Neuronal stem cell (in vitro differentiated cells): ENCODE measurements around the gene TLE7.
A peak's percentile ranks its signal among the peaks of the same experiment; 100 is the strongest.

Source experiments
- DNase-seq: peaks from one replicate; pipeline ENCODE4 v3.0.0-alpha.2; 2013; ENCODE audit warnings: low spot score
- H2AFZ ChIP-seq: one replicate; pipeline ENCODE4 v1.6.1; 2013; ENCODE audit warnings: mild to moderate bottlenecking, low read length, inconsistent platforms
- H2AK5ac ChIP-seq: 2 replicates; pipeline ENCODE4 v1.6.1; 2013; ENCODE audit warnings: low read depth, mild to moderate bottlenecking, inconsistent platforms, low read length, moderate library complexity, mixed read lengths
- H2BK120ac ChIP-seq: 2 replicates; pipeline ENCODE4 v1.6.1; 2013; ENCODE audit warnings: low read depth, mild to moderate bottlenecking, inconsistent platforms, low read length, moderate library complexity, mixed read lengths
- H2BK12ac ChIP-seq: one replicate; pipeline ENCODE4 v1.6.1; 2013; ENCODE audit warnings: low read length, inconsistent platforms
- H2BK15ac ChIP-seq: 2 replicates; pipeline ENCODE4 v1.6.1; 2013; ENCODE audit warnings: mild to moderate bottlenecking, low read length, inconsistent platforms, mixed read lengths
- H2BK5ac ChIP-seq: one replicate; pipeline ENCODE4 v1.6.1; 2013; ENCODE audit warnings: inconsistent platforms, mild to moderate bottlenecking, low read length, moderate library complexity
- H3K14ac ChIP-seq: one replicate; pipeline ENCODE4 v1.6.1; 2013; ENCODE audit warnings: low read length, inconsistent platforms
- H3K18ac ChIP-seq: 2 replicates; pipeline ENCODE4 v1.6.1; 2013; ENCODE audit warnings: low read length, inconsistent platforms
- H3K23ac ChIP-seq: 2 replicates; pipeline ENCODE4 v1.6.1; 2013; ENCODE audit warnings: low read depth, mild to moderate bottlenecking, mixed read lengths, low read length, inconsistent platforms; ENCODE audit not compliant: poor library complexity
- H3K27ac ChIP-seq: replicated peaks from 3 replicates; pipeline ENCODE4 v1.5.1; 2013; ENCODE audit warnings: low read length, inconsistent platforms
- H3K27me3 ChIP-seq, 3 experiments: 2 replicates each; pipeline ENCODE4 v1.6.1; 2013; ENCODE audit warnings: low read length in 3 of 3, mild to moderate bottlenecking in 2 of 3, inconsistent platforms in 1 of 3, low read depth in 1 of 3, mixed read lengths in 1 of 3, moderate library complexity in 1 of 3; ENCODE audit not compliant: control insufficient read depth in 3 of 3, insufficient read depth in 3 of 3
- H3K36me3 ChIP-seq, 2 donors: replicated peaks in 1 of 2; 2 replicates each; pipeline ENCODE4 v1.6.1; 2013; ENCODE audit warnings: low read length in 2 of 2; ENCODE audit not compliant: control insufficient read depth in 2 of 2, insufficient read depth in 2 of 2
- H3K4ac ChIP-seq: 2 replicates; pipeline ENCODE4 v1.6.1; 2013; ENCODE audit warnings: inconsistent platforms, mild to moderate bottlenecking, low read length, moderate library complexity
- H3K4me1 ChIP-seq, 2 donors: 1 replicate in 1 of 2; 2 replicates in 1 of 2; pipeline ENCODE4 v1.6.1; 2013; ENCODE audit warnings: low read length in 2 of 2, low read depth in 1 of 2; ENCODE audit not compliant: control insufficient read depth in 2 of 2, insufficient read depth in 1 of 2
- H3K4me2 ChIP-seq: one replicate; pipeline ENCODE4 v1.6.1; 2013; ENCODE audit warnings: mild to moderate bottlenecking, low read length, inconsistent platforms; ENCODE audit not compliant: insufficient read depth, poor library complexity, severe bottlenecking
- H3K4me3 ChIP-seq, 2 donors: 2 replicates each; pipeline ENCODE4 v1.5.1; 2013; ENCODE audit warnings: low read length in 2 of 2, mild to moderate bottlenecking in 2 of 2, inconsistent platforms in 1 of 2, moderate library complexity in 1 of 2
- H3K79me1 ChIP-seq: one replicate; pipeline ENCODE4 v1.6.1; 2013; ENCODE audit warnings: low read depth, mild to moderate bottlenecking, inconsistent platforms, low read length, moderate library complexity
- H3K9ac ChIP-seq: one replicate; pipeline ENCODE4 v1.6.1; 2013; ENCODE audit warnings: mild to moderate bottlenecking, low read depth, low read length, inconsistent platforms; ENCODE audit not compliant: poor library complexity
- H3K9me3 ChIP-seq, 2 donors: replicated peaks in 1 of 2; 2 replicates each; pipeline versions ENCODE3 to v1.6.1; 2013; ENCODE audit warnings: low read length in 2 of 2, mild to moderate bottlenecking in 2 of 2, inconsistent platforms in 1 of 2, low read depth in 1 of 2, mixed read lengths in 1 of 2, moderate library complexity in 1 of 2; ENCODE audit not compliant: control insufficient read depth in 2 of 2, insufficient read depth in 1 of 2
- H4K8ac ChIP-seq: one replicate; pipeline ENCODE4 v1.6.1; 2013; ENCODE audit warnings: low read depth, mild to moderate bottlenecking, inconsistent platforms, low read length, moderate library complexity
- H4K91ac ChIP-seq: one replicate; pipeline ENCODE4 v1.6.1; 2013; ENCODE audit warnings: low read length, low read depth, mild to moderate bottlenecking, inconsistent platforms; ENCODE audit not compliant: poor library complexity
- WGBS, 2 donors: extraction: QIAGEN DNeasy Blood & Tissue Kit; methylation state at CpG; one replicate each; pipeline ENCODE4 v1.1.7; 2013; ENCODE audit warnings: missing lambda C conversion rate in 2 of 2, mixed read lengths in 1 of 2; ENCODE audit not compliant: insufficient read length in 2 of 2, insufficient replicate concordance in 1 of 2; ENCODE audit errors: extremely low coverage in 2 of 2; 5-methylcytosine and 5-hydroxymethylcytosine counted together

Gene TLE7

GRCh38 chr16:71389330-71389729 is 52.5 kb downstream of the TLE7 start:
- Histone ChIP-seq H2AK5ac (no peak overlapping the region), H3K79me1 (no peaks in the 10 kb centered on the region), H2BK120ac (no peak overlapping the region), H3K27me3 (peaks cover 0 to 8% (median 0%) of the 10 kb centered on the region in 3 experiments), H2AFZ (no peak overlapping the region), H3K27ac (no peak overlapping the region), H3K14ac (no peak overlapping the region), H3K36me3 (no peaks in the 10 kb centered on the region), H2BK5ac (no peak overlapping the region), H4K8ac (no peak overlapping the region), H3K23ac (no peak overlapping the region), H3K4me3 (no peak overlapping the region), H4K91ac (no peak overlapping the region), H3K9me3 (peaks cover 0 to 2% of the 10 kb centered on the region in 2 donors), H3K4ac (no peak overlapping the region), H3K4me2 (no peak overlapping the region), H3K18ac (no peak overlapping the region), H2BK12ac (no peak overlapping the region), H3K9ac (no peak overlapping the region), H2BK15ac (no peak overlapping the region), H3K4me1 (peaks cover 3 to 13% of the 10 kb centered on the region in 2 donors)
- WGBS, 2 donors, result no CpG with 5 or more reads among the region's 7 CpGs
- DNase-seq, result no peak

GRCh38 chr16:71387045-71387871 is 54.6 kb downstream of the TLE7 start:
- no peak overlapping the region for H2BK12ac ChIP-seq
- H2BK120ac ChIP-seq, result no peak overlapping the region
- H3K9ac ChIP-seq, result no peak overlapping the region
- H4K91ac ChIP-seq, result no peak overlapping the region
- no CpG with 5 or more reads among the region's 9 CpGs for WGBS, 2 donors
- H2AFZ ChIP-seq, result no peak overlapping the region
- no peaks in the 10 kb centered on the region for H3K36me3 ChIP-seq
- H4K8ac ChIP-seq, result no peak overlapping the region
- peaks cover 0 to 2% of the 10 kb centered on the region in 2 donors for H3K9me3 ChIP-seq
- no peak overlapping the region for H3K27ac ChIP-seq
- H3K18ac ChIP-seq, result peak overlapping the region; percentile 11
- H2BK5ac ChIP-seq, result no peak overlapping the region
- H3K79me1 ChIP-seq, result no peaks in the 10 kb centered on the region
- no peak overlapping the region for H3K4ac ChIP-seq
- H3K23ac ChIP-seq, result no peak overlapping the region
- H3K4me3 ChIP-seq, result no peak overlapping the region
- no peak for DNase-seq
- H3K14ac ChIP-seq, result no peak overlapping the region
- no peak overlapping the region for H2BK15ac ChIP-seq
- no peak overlapping the region for H2AK5ac ChIP-seq
- H3K27me3 ChIP-seq, result peaks cover 0 to 8% (median 0%) of the 10 kb centered on the region in 3 experiments
- H3K4me1 ChIP-seq, result peaks cover 7 to 19% of the 10 kb centered on the region in 2 donors
- no peak overlapping the region for H3K4me2 ChIP-seq

GRCh38 chr16:71384073-71384724 is 57.7 kb downstream of the TLE7 start:
- peak overlapping the region; percentile 23 for H3K27ac ChIP-seq
- peak overlapping the region; percentile 35 for H2AK5ac ChIP-seq
- no peak overlapping the region for H3K23ac ChIP-seq
- no peak overlapping the region for H3K4ac ChIP-seq
- H3K4me1 ChIP-seq, result peaks cover 7 to 19% of the 10 kb centered on the region in 2 donors
- H2BK120ac ChIP-seq, result no peak overlapping the region
- peak overlapping the region in 1 of 2 donors; percentile 69 for H3K4me3 ChIP-seq
- DNase-seq, result no peak
- no peak overlapping the region for H2AFZ ChIP-seq
- H2BK15ac ChIP-seq, result peak overlapping the region; percentile 41
- peak overlapping the region; percentile 53 for H3K9ac ChIP-seq
- H4K91ac ChIP-seq, result peak overlapping the region; percentile 79
- H3K27me3 ChIP-seq, result peaks cover 0 to 8% (median 0%) of the 10 kb centered on the region in 3 experiments
- 100% methylated on average over 4 of the region's 10 CpGs; no CpG with 5 or more reads in 1 of the 2 donors for WGBS, 2 donors
- no peak overlapping the region for H2BK5ac ChIP-seq
- peak overlapping the region; percentile 40 for H3K14ac ChIP-seq
- no peak overlapping the region for H3K4me2 ChIP-seq
- H3K18ac ChIP-seq, result no peak overlapping the region
- no peaks in the 10 kb centered on the region for H3K79me1 ChIP-seq
- H2BK12ac ChIP-seq, result peak overlapping the region; percentile 34
- no peaks in the 10 kb centered on the region for H3K36me3 ChIP-seq
- H3K9me3 ChIP-seq, result peaks cover 0 to 2% of the 10 kb centered on the region in 2 donors
- peak overlapping the region; percentile 74 for H4K8ac ChIP-seq
